ENCODE measurements around the gene ANKRD11.

Gene ANKRD11

GRCh38 chr16:89378947-89379771 is 111.2 kb downstream of the ANKRD11 start:
- DNase-seq, result no peak

DNA sequence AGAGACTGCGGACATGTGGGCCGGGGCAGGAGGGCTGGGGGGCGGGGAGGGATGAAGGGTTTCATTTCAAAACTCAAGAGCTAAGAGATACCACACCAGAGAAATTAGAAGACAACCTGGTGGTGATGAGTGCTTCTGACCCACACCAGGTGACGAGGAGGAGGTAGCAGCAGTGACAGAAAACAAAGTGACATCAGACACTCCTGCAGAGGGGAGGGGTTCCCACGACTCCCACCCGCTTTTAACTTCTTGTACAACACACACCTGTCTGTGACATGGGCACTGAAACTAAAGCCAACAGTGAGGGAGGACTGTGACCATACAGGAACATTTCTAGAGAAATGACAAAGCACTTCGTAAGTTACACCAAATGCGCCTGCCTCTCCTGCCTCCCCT is 112.9 kb downstream of the ANKRD11 start:
- no peak for DNase-seq

- DNase-seq, result no peak
Observed at GRCh38 chr16:89376812-89377452, 113.4 kb downstream of the ANKRD11 start.

DNA sequence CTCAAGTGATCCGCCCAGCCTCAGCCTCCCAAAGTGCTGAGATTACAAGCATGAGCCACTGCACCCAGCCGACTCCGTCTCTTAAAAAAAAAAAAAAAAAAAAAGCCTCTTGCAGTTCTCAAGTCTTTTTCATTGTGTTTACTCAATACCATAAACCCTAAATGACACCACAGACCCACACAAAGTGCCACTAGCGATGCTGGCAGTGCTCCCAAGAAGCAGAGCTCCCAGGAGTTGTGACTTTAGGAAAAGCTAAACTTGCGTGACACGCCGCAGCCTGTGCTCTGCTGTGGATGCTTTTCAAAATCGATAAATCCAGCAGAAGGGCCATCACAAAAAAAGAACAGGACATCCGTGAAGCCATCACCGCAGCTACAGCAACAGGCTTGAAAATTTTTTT is 114.7 kb downstream of the ANKRD11 start:
- DNase-seq, result no peak

- DNase-seq, result no peak
Observed at GRCh38 chr16:89375021-89375420, 115.3 kb downstream of the ANKRD11 start.

DNA sequence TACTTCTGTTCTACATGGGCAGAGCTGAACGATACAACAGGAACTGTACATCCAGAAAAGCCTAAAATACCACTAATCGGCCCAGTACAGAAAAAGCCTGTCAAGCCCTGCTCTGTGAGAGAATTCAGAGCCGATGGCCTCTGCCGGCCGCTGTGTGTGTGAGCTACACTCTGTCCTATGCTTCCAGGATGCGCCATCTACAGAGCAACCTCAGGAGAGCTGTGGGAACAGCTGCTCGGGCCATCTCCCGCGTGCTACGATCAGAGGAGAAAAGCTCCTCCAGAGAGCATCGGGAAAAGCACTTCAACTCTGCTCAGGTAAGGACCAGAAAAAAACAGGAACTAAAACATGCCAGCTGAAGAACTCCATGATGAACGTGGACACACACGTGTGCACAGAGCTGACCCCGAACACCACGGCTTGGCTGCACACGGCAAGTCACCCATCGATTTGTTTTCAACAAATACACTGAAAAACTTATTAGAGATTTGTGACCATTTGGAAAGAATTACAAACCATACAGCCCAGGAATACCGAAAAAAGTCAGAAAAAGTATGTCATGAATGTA is 115.9 kb downstream of the ANKRD11 start:
- DNase-seq, result no peak

DNA sequence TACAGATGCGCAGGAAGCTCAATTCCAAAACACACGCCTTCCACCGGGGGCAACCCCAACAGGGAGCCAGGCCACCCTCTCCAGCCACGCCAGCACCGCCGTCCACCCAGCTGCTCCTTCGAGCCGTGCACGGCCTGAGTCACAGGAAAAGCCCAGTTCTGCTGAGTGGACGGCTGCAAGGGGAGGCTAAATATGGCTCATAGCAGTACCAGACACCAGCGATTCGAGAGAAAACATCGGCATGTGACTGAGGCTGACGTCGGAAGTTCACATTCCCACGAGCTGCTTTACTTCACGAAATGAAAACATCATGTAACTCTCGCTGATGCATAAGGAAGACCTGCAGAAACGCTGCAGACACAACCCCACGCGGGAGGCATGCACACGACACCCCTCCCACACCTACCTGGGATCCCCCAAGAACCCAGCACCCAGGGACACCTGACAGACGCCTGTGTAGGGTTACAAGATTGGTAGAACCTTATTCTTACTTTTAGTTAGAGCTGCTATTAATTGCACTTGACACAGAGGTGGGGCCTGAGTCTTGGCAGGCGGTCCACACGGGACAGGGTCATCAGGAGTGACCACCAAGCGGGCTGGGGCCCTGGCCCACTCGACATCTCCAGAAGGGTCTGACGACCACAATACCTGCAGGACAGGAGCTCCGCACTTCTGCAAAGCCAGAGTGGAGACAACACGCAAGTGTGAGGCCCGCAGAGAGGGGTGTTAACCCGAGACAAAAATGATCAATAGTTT is 116.8 kb downstream of the ANKRD11 start:
- no peak for DNase-seq

DNA sequence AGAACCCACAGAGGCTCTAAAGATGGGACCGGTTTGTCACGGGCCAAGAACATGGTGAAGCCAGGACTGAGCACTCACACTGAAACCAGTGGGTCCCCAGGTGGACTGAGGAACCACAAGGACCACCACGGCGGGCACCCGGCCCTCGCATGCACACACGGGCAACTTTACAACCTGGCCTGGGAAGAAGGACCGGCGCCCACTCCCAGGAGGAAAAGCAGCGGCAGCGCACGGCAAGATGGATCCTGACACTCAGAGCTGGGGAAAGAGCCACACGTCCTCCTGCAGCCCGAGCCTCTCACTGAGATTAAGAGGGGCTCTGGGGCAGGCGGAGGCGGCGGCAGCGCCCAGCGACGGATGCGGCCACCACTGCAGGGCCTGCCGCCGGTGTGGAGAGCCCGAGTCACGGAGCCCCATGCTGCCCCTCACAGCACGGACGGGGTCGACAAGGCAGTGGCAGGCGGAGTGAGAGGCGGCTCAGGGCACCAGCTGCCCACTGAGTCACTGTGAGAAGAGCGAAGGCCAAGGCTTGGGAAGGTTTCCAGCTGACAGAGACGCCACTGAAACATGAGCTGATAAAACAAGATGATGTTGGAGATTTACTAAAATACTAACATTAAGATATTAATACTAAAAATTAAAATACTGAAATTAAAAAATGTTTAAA is 118.3 kb downstream of the ANKRD11 start:
- no peak for DNase-seq

DNA sequence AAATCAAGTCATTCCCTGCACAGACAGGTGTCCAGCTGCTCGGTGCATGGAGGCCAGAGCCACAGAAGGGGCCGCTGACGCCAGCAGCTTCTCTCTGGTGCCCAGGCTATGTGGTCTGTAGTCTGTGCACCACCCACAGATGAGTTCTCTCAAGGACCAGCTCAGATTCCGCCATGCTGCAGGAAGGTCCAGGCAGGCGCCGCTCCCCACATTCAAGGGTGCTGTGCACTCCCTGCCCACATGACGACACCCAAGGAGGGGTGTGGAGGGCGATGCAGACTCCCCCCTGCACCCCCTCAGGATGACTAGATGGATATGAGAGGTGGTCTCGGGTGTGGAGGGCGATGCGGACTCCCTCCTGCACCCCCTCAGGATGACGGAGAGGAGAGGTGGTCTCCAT is 119.0 kb downstream of the ANKRD11 start:
- no peak for DNase-seq

DNA sequence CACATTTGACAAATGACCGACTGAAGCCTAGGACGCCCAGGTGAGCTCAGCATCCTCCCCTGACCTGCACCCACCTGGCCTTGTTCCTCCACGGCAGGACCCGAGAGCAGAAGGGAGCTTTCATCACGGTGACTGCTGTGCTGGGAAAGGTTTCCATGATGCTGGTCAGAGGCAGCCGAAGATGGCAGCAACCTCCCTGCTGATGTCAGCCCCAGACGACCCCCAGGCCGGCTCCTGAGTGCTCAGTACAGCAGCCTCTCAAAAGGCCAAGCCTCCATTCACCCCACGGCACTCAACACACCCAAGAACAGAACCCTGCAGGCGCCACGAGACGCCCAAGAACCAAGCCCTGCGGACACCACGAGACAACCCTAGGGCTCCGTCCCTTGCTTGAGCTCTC is 119.8 kb downstream of the ANKRD11 start:
- DNase-seq, result no peak

GRCh38 chr16:89370081-89370511 is 120.3 kb downstream of the ANKRD11 start:
- DNase-seq, result no peak

DNA sequence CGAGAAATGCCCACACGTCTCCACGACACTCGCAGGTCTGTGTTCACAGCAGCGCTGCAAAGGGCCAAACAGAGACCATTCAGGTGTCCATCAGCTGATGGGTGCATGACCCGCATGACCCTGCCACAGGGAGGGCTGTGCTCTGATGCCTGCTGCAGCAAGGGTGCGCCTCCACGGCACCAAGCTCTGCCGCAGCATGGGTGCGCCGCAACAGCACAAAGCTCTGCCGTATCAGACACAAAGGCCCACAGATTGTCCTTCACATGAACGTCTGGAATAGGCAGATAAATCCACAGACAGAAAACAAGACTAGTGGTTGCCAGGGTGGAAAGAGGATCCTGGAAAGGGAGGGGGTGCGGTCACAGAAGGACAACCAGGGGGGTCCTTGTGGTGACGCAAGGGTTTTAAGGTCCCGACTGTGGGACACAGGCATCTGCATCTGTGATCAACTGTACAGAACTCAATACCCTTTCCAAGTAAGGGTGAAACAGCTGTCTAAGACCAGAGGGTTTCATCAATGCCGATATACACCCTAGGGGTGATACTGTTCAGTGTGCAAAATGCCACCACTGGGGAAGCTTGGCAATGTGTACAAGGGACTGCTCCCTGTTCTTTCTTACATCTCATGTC is 121.0 kb downstream of the ANKRD11 start:
- no peak for DNase-seq

- no peak for DNase-seq
Observed at GRCh38 chr16:89368604-89369249, 121.6 kb downstream of the ANKRD11 start.

DNA sequence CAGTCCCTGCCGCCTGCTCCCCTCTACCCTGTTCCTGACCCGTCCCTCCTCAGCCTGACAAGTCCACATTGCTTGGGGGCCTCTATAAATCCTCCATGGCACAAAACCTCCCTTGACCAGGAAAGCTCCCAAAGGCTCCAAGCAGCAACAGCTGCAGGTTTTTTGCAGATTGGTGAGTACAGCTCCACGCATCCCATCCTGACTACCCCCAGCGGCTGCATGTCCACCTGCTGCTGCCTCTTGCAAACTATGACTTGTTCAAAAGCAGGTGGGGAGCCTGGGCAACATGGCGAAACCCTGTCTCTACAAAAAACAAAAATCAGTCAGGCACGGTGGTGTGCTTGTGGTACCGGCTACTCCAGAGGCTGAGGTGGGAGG is 122.8 kb downstream of the ANKRD11 start:
- no peak for DNase-seq

DNA sequence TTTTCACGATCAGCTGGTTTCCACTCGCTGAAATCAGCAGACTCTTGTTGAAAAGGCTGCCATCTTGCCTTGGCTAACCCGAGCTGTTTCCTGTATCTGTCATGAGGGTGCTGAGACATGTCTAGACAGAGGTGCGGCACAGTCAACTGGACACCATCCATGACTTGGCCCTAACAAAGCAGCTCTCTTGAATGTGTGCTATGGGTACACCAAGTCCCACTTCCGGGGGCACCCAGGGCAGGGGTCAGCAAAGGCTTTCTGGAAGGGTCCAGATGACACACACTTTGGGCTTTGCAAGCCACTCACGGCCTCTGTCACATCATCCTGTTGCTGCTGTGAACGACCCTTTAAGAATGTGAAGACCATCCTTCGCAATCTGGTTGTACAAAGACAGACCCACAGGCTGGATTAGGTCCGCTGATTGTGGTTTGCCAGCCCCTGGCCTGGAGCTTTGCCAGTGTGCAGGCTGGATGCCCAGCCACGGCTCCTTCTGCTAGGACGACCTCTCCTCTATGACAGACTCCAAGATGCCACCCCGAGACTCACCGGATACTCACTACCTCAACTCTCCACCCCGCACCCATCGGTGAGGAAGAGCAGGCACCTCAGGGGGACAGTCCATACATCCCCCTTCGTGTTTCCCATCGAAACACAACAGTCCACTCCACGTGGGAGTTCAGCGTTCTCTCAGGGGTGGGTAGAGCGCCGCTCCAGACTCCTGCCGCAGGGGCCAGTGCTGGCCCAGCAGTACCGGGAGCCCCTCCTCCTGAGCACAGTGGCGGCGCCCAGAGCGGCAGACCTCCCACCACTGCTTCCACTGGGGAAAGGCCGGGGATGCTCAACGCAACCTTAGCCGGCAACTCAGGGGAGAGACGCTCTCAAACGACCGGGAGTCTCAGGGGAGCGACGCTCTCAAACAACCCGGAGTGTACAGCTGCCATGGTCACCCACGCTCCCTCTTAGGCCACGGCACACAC is 123.5 kb downstream of the ANKRD11 start:
- DNase-seq, result no peak

GRCh38 chr16:89365996-89366395 is 124.4 kb downstream of the ANKRD11 start:
- DNase-seq, result no peak

GRCh38 chr16:89365044-89365467 is 125.3 kb downstream of the ANKRD11 start:
- no peak for DNase-seq

- DNase-seq, result no peak
Observed at GRCh38 chr16:89364606-89365005, 125.8 kb downstream of the ANKRD11 start.

GRCh38 chr16:89363621-89364393 is 126.6 kb downstream of the ANKRD11 start:
- DNase-seq, result no peak
